H1 (cell line): Measurements from ENCODE around the gene GABRR2. TPM values are rescaled to one million over a fixed set of nuclear protein-coding genes. Genes with fewer than 3 reads are reported as not detected.

Experiments used
- BCL11A ChIP-seq, 2 experiments: IDR thresholded peaks; one replicate each; pipeline ENCODE4 v1.6.1; 2011; ENCODE audit warnings: low read depth in 2 of 2, low read length in 2 of 2, mild to moderate bottlenecking in 2 of 2
- RFX5 ChIP-seq: IDR thresholded peaks from 2 replicates; pipeline ENCODE4 v1.6.1; 2011; ENCODE audit warnings: low read depth, low read length, improper control_type of control experiment, borderline replicate concordance
- polyA plus RNA-seq, 7 experiments: library from polyadenylated mRNA; depleted of rRNA in 3 of 7; stranded (reverse) in 5 of 7; unstranded in 2 of 7; fragments of >200 nt in 5 of 7; fragments of 200-250 nt in 2 of 7; gene quantifications; 1 replicate in 5 of 7; 2 replicates in 1 of 7; 4 replicates in 1 of 7; pipeline versions ENCODE4 v1.2.1 to v1.2.3, GENCODE V29; 2011 to 2013; ENCODE audit warnings: missing spikeins in 2 of 7, mixed read lengths in 2 of 7
- total RNA-seq: library from RNA; stranded (reverse); fragmentation: NEBNext Ultra II Directional; extraction: Animal tissue kit (Norgen Biotek cat#: 25700); gene quantifications from 2 replicates; pipeline ENCODE4 v1.2.1, GENCODE V29; 2021

GABRR2 gene
- total and polyA plus RNA-seq, 2 of the 8 experiments (the other 6 are each of a cell fraction or from before 2014, with no cell fraction given) = not detected

DNA sequence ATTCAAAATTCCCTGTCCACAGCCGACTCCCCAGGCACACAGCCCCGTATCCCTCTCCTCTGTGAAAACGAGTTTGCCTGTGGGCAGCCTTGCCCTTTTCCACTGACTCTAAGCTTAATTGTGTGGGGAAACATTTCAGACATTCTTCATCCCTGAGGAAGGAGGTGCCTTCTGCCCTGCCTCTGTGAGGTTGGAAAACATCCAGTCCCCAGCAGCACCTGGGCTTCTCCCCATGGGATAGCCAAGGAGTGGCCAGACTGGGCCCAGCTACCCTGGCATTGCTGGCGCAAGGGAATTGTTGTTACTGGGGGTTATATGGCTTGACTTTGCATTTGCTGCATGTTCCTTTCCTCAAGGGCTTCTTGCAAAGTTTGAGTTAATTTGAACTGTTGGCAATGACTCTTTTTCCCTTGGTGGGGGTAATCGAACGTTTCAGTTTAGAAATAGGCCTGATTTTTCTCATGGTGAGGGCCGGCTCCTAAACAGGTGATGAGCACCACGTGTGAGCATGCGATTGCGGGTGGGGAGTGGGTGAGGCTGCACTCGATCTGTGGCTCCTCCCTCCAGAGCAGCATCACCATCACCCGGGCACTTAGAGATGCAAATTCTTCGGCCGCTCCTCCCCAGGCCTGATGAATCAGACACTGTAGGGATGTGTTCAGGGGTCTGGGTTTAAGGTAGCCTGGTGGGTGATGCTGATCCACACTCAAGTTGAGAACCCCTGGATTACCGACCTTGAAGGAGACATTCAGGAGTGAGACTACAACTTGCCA, 29.9 kb downstream of the GABRR2 start (continued):
- TF ChIP-seq RFX5 (no peak), BCL11A (IDR thresholded peaks at IDR 0.05; ENCODE audit: low read depth in 2 of 2, low read length in 2 of 2) (no peak)
